Measurements from ENCODE around the gene GDPGP1.

- TF ChIP-seq, protein P1, sequence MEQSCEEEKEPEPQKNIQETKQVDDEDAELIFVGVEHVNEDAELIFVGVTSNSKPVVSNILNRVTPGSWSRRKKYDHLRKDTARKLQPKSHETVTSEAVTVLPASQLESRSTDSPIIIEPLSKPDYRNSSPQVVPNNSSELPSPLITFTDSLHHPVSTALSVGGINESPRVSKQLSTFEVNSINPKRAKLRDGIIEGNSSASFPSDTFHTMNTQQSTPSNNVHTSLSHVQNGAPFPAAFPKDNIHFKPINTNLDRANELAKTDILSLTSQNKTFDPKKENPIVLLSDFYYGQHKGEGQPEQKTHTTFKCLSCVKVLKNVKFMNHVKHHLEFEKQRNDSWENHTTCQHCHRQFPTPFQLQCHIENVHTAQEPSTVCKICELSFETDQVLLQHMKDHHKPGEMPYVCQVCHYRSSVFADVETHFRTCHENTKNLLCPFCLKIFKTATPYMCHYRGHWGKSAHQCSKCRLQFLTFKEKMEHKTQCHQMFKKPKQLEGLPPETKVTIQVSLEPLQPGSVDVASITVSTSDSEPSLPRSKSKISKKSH (CRISPR knock-in tag; IDR thresholded peaks at IDR 0.05): no peak
- TF ChIP-seq TRIM24 (IDR thresholded peaks at IDR 0.05) (no peak), NR3C1 (CRISPR knock-in tag; IDR thresholded peaks at IDR 0.05) (no peak), RAD21 (CRISPR knock-in tag; conservative IDR thresholded peaks at IDR 0.05 in 1 of 2, IDR thresholded peaks at IDR 0.05 in 1 of 2) (no peak), CTCF (IDR thresholded peaks at IDR 0.05 in 2 of 3, conservative IDR thresholded peaks at IDR 0.05 in 1 of 3; ENCODE audit: insufficient read depth in 2 of 3, low read depth in 1 of 3, low read length in 3 of 3) (no peak)
- TF ChIP-seq, protein P2, sequence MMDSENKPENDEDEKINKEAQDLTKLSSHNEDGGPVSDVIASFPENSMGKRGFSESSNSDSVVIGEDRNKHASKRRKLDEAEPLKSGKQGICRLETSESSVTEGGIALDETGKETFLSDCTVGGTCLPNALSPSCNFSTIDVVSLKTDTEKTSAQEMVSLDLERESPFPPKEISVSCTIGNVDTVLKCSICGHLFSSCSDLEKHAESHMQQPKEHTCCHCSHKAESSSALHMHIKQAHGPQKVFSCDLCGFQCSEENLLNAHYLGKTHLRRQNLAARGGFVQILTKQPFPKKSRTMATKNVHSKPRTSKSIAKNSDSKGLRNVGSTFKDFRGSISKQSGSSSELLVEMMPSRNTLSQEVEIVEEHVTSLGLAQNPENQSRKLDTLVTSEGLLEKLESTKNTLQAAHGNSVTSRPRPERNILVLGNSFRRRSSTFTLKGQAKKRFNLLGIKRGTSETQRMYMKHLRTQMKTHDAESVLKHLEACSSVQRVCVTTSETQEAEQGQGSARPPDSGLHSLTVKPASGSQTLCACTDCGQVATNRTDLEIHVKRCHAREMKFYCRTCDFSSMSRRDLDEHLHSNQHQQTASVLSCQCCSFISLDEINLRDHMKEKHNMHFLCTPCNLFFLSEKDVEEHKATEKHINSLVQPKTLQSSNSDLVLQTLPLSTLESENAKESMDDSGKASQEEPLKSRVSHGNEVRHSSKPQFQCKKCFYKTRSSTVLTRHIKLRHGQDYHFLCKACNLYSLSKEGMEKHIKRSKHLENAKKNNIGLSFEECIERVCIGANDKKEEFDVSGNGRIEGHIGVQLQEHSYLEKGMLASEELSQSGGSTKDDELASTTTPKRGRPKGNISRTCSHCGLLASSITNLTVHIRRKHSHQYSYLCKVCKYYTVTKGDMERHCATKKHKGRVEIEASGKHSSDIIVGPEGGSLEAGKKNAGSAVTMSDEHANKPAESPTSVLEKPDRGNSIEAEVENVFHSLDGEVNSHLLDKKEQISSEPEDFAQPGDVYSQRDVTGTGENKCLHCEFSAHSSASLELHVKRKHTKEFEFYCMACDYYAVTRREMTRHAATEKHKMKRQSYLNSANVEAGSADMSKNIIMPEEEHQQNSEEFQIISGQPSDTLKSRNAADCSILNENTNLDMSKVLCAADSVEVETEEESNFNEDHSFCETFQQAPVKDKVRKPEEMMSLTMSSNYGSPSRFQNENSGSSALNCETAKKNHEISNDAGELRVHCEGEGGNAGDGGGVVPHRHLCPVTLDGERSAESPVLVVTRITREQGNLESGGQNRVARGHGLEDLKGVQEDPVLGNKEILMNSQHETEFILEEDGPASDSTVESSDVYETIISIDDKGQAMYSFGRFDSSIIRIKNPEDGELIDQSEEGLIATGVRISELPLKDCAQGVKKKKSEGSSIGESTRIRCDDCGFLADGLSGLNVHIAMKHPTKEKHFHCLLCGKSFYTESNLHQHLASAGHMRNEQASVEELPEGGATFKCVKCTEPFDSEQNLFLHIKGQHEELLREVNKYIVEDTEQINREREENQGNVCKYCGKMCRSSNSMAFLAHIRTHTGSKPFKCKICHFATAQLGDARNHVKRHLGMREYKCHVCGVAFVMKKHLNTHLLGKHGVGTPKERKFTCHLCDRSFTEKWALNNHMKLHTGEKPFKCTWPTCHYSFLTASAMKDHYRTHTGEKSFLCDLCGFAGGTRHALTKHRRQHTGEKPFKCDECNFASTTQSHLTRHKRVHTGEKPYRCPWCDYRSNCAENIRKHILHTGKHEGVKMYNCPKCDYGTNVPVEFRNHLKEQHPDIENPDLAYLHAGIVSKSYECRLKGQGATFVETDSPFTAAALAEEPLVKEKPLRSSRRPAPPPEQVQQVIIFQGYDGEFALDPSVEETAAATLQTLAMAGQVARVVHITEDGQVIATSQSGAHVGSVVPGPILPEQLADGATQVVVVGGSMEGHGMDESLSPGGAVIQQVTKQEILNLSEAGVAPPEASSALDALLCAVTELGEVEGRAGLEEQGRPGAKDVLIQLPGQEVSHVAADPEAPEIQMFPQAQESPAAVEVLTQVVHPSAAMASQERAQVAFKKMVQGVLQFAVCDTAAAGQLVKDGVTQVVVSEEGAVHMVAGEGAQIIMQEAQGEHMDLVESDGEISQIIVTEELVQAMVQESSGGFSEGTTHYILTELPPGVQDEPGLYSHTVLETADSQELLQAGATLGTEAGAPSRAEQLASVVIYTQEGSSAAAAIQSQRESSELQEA (IDR thresholded peaks at IDR 0.05; ENCODE audit: low read depth): no peak
- TF ChIP-seq, protein P3, sequence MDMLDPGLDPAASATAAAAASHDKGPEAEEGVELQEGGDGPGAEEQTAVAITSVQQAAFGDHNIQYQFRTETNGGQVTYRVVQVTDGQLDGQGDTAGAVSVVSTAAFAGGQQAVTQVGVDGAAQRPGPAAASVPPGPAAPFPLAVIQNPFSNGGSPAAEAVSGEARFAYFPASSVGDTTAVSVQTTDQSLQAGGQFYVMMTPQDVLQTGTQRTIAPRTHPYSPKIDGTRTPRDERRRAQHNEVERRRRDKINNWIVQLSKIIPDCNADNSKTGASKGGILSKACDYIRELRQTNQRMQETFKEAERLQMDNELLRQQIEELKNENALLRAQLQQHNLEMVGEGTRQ (CRISPR knock-in tag; IDR thresholded peaks at IDR 0.05): no peak
Measured at GRCh38 chr15:90262426-90262825, 28.4 kb downstream of the GDPGP1 start.

Data from K562 (cell line).